WTC11 (cell line): ENCODE data around the gene CHPT1.

Source experiments
- ATF2 ChIP-seq: sonication (generic); formaldehyde crosslinking; IDR thresholded peaks from 2 replicates; pipeline ENCODE4 v1.8.1; 2022; ENCODE audit warnings: low read depth, missing genetic modification reagents, borderline replicate concordance
- CTCF ChIP-seq: fragments of 200-600 bp; IDR thresholded peaks from 2 replicates; pipeline ENCODE4 v1.8.0; 2022; ENCODE audit warnings: antibody characterized with exemption
- E2F1 ChIP-seq: sonication (generic); formaldehyde crosslinking; IDR thresholded peaks from 2 replicates; pipeline ENCODE4 v1.8.0; 2022; ENCODE audit warnings: mild to moderate bottlenecking, missing genetic modification reagents
- FOXK1 ChIP-seq: sonication (generic); formaldehyde crosslinking; IDR thresholded peaks from 2 replicates; pipeline ENCODE4 v1.8.0; 2022; ENCODE audit warnings: mild to moderate bottlenecking, moderate library complexity, missing genetic modification reagents
- JUN ChIP-seq: sonication (generic); formaldehyde crosslinking; IDR thresholded peaks from 2 replicates; pipeline ENCODE4 v1.8.0; 2023; ENCODE audit warnings: mild to moderate bottlenecking, missing genetic modification reagents
- KAT7 ChIP-seq: sonication (generic); formaldehyde crosslinking; IDR thresholded peaks from 2 replicates; pipeline ENCODE4 v1.8.1; 2023; ENCODE audit warnings: missing genetic modification reagents, mild to moderate bottlenecking, borderline replicate concordance
- MAX ChIP-seq: sonication (generic); formaldehyde crosslinking; IDR thresholded peaks from 2 replicates; pipeline ENCODE4 v1.8.0; 2022; ENCODE audit warnings: mild to moderate bottlenecking, missing genetic modification reagents
- MYBL2 ChIP-seq: sonication (generic); formaldehyde crosslinking; IDR thresholded peaks from 2 replicates; pipeline ENCODE4 v1.8.1; 2023; ENCODE audit warnings: mild to moderate bottlenecking, moderate library complexity, missing genetic modification reagents
- NFYB ChIP-seq: sonication (generic); formaldehyde crosslinking; conservative IDR thresholded peaks from 2 replicates; pipeline ENCODE4 v1.8.0; 2022; ENCODE audit warnings: low read depth, missing genetic modification reagents
- SMAD4 ChIP-seq: sonication (generic); formaldehyde crosslinking; IDR thresholded peaks from 2 replicates; pipeline ENCODE4 v1.8.0; 2022; ENCODE audit warnings: mild to moderate bottlenecking, missing genetic modification reagents
- SOX15 ChIP-seq: fragments of 250-450 bp; sonication (Bioruptor Pico); IDR thresholded peaks from 2 replicates; pipeline ENCODE4 v1.9.0; 2021; ENCODE audit warnings: mild to moderate bottlenecking
- SP1 ChIP-seq: sonication (generic); formaldehyde crosslinking; conservative IDR thresholded peaks from 2 replicates; pipeline ENCODE4 v1.8.1; 2022; ENCODE audit warnings: missing genetic modification reagents
- USF1 ChIP-seq: sonication (generic); formaldehyde crosslinking; IDR thresholded peaks from 2 replicates; pipeline ENCODE4 v1.8.0; 2022; ENCODE audit warnings: mild to moderate bottlenecking, missing genetic modification reagents
- ZNF317 ChIP-seq: sonication (generic); formaldehyde crosslinking; IDR thresholded peaks from 2 replicates; pipeline ENCODE4 v1.8.1; 2023; ENCODE audit warnings: low read depth, mild to moderate bottlenecking, moderate library complexity, missing genetic modification reagents, borderline replicate concordance

GRCh38 chr12:101647711-101648110 is 49.7 kb upstream of the CHPT1 start:
- TF ChIP-seq SP1 (no peak), CTCF (no peak), ATF2 (CRISPR knock-in tag) (no peak), MYBL2 (CRISPR knock-in tag) (no peak), USF1 (no peak), NFYB (no peak), KAT7 (no peak), E2F1 (CRISPR knock-in tag) (no peak), MAX (CRISPR knock-in tag) (no peak), FOXK1 (CRISPR knock-in tag) (no peak), JUN (CRISPR knock-in tag) (no peak), ZNF317 (no peak), SMAD4 (CRISPR knock-in tag) (no peak), SOX15 (CRISPR knock-in tag) (no peak)
